K562 (cell line): ENCODE results near the gene TMEM132D. TPM values are rescaled to one million over a fixed set of nuclear protein-coding genes. Genes with fewer than 3 reads are reported as not detected.

Source experiments
- ATAC-seq: fragments of 200-7000 bp; cut with Tn5 transposase; 3 replicates; pipeline ENCODE4 v1.9.1; 2020; ENCODE audit warnings: moderate library complexity
- BruUV-seq: library from RNA; stranded (reverse); fragments of 400-500 nt; replicated peaks from 2 replicates; lab custom pipeline; 2021; lab: Mats Ljungman, UMichigan
- CTCF ChIA-PET: fragments of 300-600 bp; formaldehyde crosslinking; extraction: SDS; loops from one replicate; lab custom pipeline; 2021; ENCODE audit warnings: low intra/inter-chr PET ratio; lab: Yijun Ruan, JAX
- POLR2A ChIA-PET: fragments of 300-600, 350-650 bp; sonication (Branson Sonifier 250); formaldehyde crosslinking; extraction: SDS; loops from one replicate; lab custom pipeline; 2021; ENCODE audit warnings: antibody characterized with exemption, inconsistent platforms; lab: Yijun Ruan, JAX
- DNase-seq, 4 experiments: peaks; one replicate each; pipeline versions ENCODE4 v3.0.0 to v3.0.0-alpha.2; 2011 to 2018; ENCODE audit warnings: low spot score in 3 of 4, mixed read lengths in 3 of 4; ENCODE audit errors: extremely low read depth in 1 of 4
- FAIRE-seq: peaks from 2 replicates; lab custom pipeline; 2011; peaks lifted over from hg19 to GRCh38; lab: Jason Lieb, UNC
- H2AFZ ChIP-seq: 2 replicates; pipeline ENCODE4 v1.6.0; 2011; ENCODE audit warnings: low read depth, low read length, control low read depth, inconsistent platforms
- H3K27ac ChIP-seq: fragments of 200-600 bp; 3 replicates; pipeline ENCODE4 v1.8.0; 2011; ENCODE audit warnings: low read depth, mild to moderate bottlenecking, control low read depth, inconsistent platforms, low read length, moderate library complexity, mixed read lengths; ENCODE audit errors: extremely low read depth
- H3K27me3 ChIP-seq, 2 experiments: fragments of 300-600 bp in 1 of 2; 2 replicates in 1 of 2; 3 replicates in 1 of 2; pipeline versions ENCODE4 v1.6.0 to v1.8.0; 2011; ENCODE audit warnings: inconsistent platforms in 2 of 2, low read length in 2 of 2, mild to moderate bottlenecking in 1 of 2, mixed read lengths in 1 of 2, moderate library complexity in 1 of 2; ENCODE audit not compliant: control insufficient read depth in 2 of 2, insufficient read depth in 2 of 2
- H3K36me3 ChIP-seq: fragments of 300-600 bp; 3 replicates; pipeline ENCODE4 v1.8.0; 2011; ENCODE audit warnings: mild to moderate bottlenecking, low read length, inconsistent platforms; ENCODE audit not compliant: control insufficient read depth, insufficient read depth
- H3K4me1 ChIP-seq, 2 experiments: fragments of 200-600 bp in 1 of 2; replicated peaks in 1 of 2; 2 replicates in 1 of 2; 3 replicates in 1 of 2; pipeline versions ENCODE4 v1.5.1 to v1.8.0; 2011; ENCODE audit warnings: inconsistent platforms in 2 of 2, low read length in 2 of 2, mild to moderate bottlenecking in 1 of 2, mixed read lengths in 1 of 2, moderate library complexity in 1 of 2; ENCODE audit not compliant: control insufficient read depth in 2 of 2, insufficient read depth in 2 of 2
- H3K4me2 ChIP-seq: 2 replicates; pipeline ENCODE4 v1.6.1; 2011; ENCODE audit warnings: low read length, control low read depth, inconsistent platforms, mixed read lengths; ENCODE audit not compliant: insufficient read depth
- H3K4me3 ChIP-seq: fragments of 200-600 bp; sonication (generic), shearing (Covaris generic); 2 replicates; pipeline ENCODE4 v1.5.1; 2016; ENCODE audit warnings: control low read depth, inconsistent platforms
- H3K79me2 ChIP-seq: fragments of 200-600 bp; 3 replicates; pipeline ENCODE4 v1.8.0; 2011; ENCODE audit warnings: low read length, inconsistent platforms; ENCODE audit not compliant: control insufficient read depth, insufficient read depth
- H3K9ac ChIP-seq, 2 experiments: 2 replicates each; pipeline versions ENCODE4 v1.6.0 to v1.6.1; 2011; ENCODE audit warnings: low read depth in 2 of 2, low read length in 2 of 2, control low read depth in 1 of 2, inconsistent platforms in 1 of 2, mild to moderate bottlenecking in 1 of 2, mixed read lengths in 1 of 2; ENCODE audit not compliant: insufficient read depth in 1 of 2
- H3K9me1 ChIP-seq: one replicate; pipeline ENCODE4 v1.6.0; 2011; ENCODE audit warnings: inconsistent platforms, mild to moderate bottlenecking, low read length, moderate library complexity; ENCODE audit not compliant: control insufficient read depth, insufficient read depth
- H3K9me3 ChIP-seq: replicated peaks from 2 replicates; pipeline ENCODE4 v1.5.1; 2011; ENCODE audit warnings: low read depth, low read length, inconsistent platforms; ENCODE audit not compliant: control insufficient read depth, insufficient read depth
- H4K20me1 ChIP-seq: replicated peaks from 2 replicates; pipeline ENCODE4 v1.6.1; 2011; ENCODE audit warnings: low read length, inconsistent platforms, mixed read lengths; ENCODE audit not compliant: control insufficient read depth, insufficient read depth
- ARID2 ChIP-seq: fragments of 450-650 bp; IDR thresholded peaks from 2 replicates; pipeline ENCODE4 v1.6.1; 2017; ENCODE audit warnings: antibody characterized with exemption, mild to moderate bottlenecking
- EGR1 ChIP-seq: fragments of 450-650 bp; conservative IDR thresholded peaks from 2 replicates; pipeline ENCODE4 v1.6.1; 2017; ENCODE audit warnings: mild to moderate bottlenecking
- EP400 ChIP-seq: fragments of 450-650 bp; IDR thresholded peaks from 2 replicates; pipeline ENCODE4 v1.6.1; 2017; ENCODE audit warnings: antibody characterized with exemption, mild to moderate bottlenecking, moderate library complexity
- KDM2B ChIP-seq: fragments of 250-450 bp; sonication (Bioruptor Pico); IDR thresholded peaks from 2 replicates; pipeline ENCODE4 v1.8.0; 2021; ENCODE audit warnings: mild to moderate bottlenecking, moderate library complexity
- KLF1 ChIP-seq: fragments of 450-650 bp; IDR thresholded peaks from 2 replicates; pipeline ENCODE4 v1.6.1; 2016; ENCODE audit warnings: missing genetic modification characterization, missing compliant biosample characterization
- MAFG ChIP-seq: fragments of 450-650 bp; conservative IDR thresholded peaks from 2 replicates; pipeline ENCODE4 v1.6.1; 2016; ENCODE audit warnings: missing genetic modification characterization, missing compliant biosample characterization
- MEF2D ChIP-seq: conservative IDR thresholded peaks from 2 replicates; pipeline ENCODE4 v1.6.1; 2016; ENCODE audit warnings: low read depth, missing genetic modification characterization, missing compliant biosample characterization
- MYC ChIP-seq, 2 experiments: fragments of 250-450 bp in 1 of 2; sonication (Bioruptor Pico) in 1 of 2; IDR thresholded peaks; 2 replicates each; pipeline versions ENCODE4 v1.5.1 to v1.6.1; 2012 to 2021; ENCODE audit warnings: low read depth in 2 of 2, borderline replicate concordance in 1 of 2, improper control_type of control experiment in 1 of 2, low read length in 1 of 2, mild to moderate bottlenecking in 1 of 2, moderate library complexity in 1 of 2
- NFIX ChIP-seq: fragments of 250-450 bp; sonication (Bioruptor Pico); IDR thresholded peaks from 2 replicates; pipeline ENCODE4 v1.4.0; 2020; ENCODE audit warnings: low read depth, mild to moderate bottlenecking, moderate library complexity
- RFX1 ChIP-seq: fragments of 450-650 bp; IDR thresholded peaks from 2 replicates; pipeline ENCODE4 v1.6.1; 2016; ENCODE audit warnings: mild to moderate bottlenecking, moderate library complexity
- RNF2 ChIP-seq: sonication (generic); IDR thresholded peaks from 2 replicates; pipeline ENCODE4 v1.6.1; 2016
- SLC30A9 ChIP-seq: fragments of 250-450 bp; sonication (Bioruptor Pico); IDR thresholded peaks from 2 replicates; pipeline ENCODE4 v1.8.0; 2022; ENCODE audit warnings: mild to moderate bottlenecking, moderate library complexity
- TAF9B ChIP-seq: fragments of 450-650 bp; IDR thresholded peaks from 2 replicates; pipeline ENCODE4 v1.6.1; 2018; ENCODE audit warnings: mild to moderate bottlenecking; ENCODE audit not compliant: partially characterized antibody
- THRAP3 ChIP-seq: fragments of 450-650 bp; IDR thresholded peaks from 2 replicates; pipeline ENCODE4 v1.6.1; 2016; ENCODE audit warnings: mild to moderate bottlenecking, inconsistent platforms, borderline replicate concordance
- ZC3H8 ChIP-seq: fragments of 450-650 bp; IDR thresholded peaks from 2 replicates; pipeline ENCODE4 v1.6.1; 2017
- ZKSCAN1 ChIP-seq: fragments of 150-350 bp; IDR thresholded peaks from 2 replicates; pipeline ENCODE4 v1.6.1; 2016; ENCODE audit warnings: low read depth, low read length
- WGBS: fragments of 100-300 bp; shearing (Covaris generic); methylation state at CpG from one replicate; pipeline ENCODE4 v1.1.6; 2016; ENCODE audit warnings: low coverage, mixed read lengths; ENCODE audit not compliant: insufficient coverage; ENCODE audit errors: missing lambda C conversion rate; 5-methylcytosine and 5-hydroxymethylcytosine counted together
- in situ Hi-C: fragments of 300-500 bp; cut with MboI; formaldehyde crosslinking; loops from 4 replicates; pipeline ENCODE4 v1.15.0; 2018; ENCODE audit warnings: inconsistent platforms, mixed read lengths
- intact Hi-C: fragments of 100-400 bp; cut with micrococcal nuclease; formaldehyde crosslinking; loops from 2 replicates; pipeline ENCODE4 v1.14.2; 2022
- polyA plus RNA-seq, 8 experiments: library from polyadenylated mRNA; depleted of rRNA in 4 of 8; stranded (reverse) in 5 of 8; unstranded in 3 of 8; fragments of >200 nt; fragmentation: Nextera tagmentation in 2 of 8; fragmentation: Illumina TruSeq in 1 of 8; extraction: Ambion mirVana in 2 of 8; extraction: Trizol in 1 of 8; gene quantifications; 2 replicates each; pipeline versions ENCODE4 v1.2.1 to v1.2.3, GENCODE V29; 2011 to 2014; ENCODE audit warnings: inconsistent platforms in 1 of 8, missing spikeins in 1 of 8
- total RNA-seq, 7 experiments: library from RNA; depleted of rRNA in 6 of 7; stranded (reverse); fragments of >200 nt in 6 of 7; fragmentation: Illumina TruSeq in 2 of 7; extraction: Trizol in 2 of 7; gene quantifications; 2 replicates each; pipeline versions ENCODE4 v1.2.1 to v1.2.3, GENCODE V29; 2011 to 2021; ENCODE audit warnings: low replicate concordance in 1 of 7
- TF ChIP-seq, protein P1 (sequence below): sonication (generic); formaldehyde crosslinking; IDR thresholded peaks from 2 replicates; pipeline ENCODE4 v1.8.1; 2022; ENCODE audit warnings: missing genetic modification reagents
- TF ChIP-seq, protein P2 (sequence below), 2 experiments: IDR thresholded peaks; 2 replicates each; pipeline ENCODE4 v1.6.1; 2012; ENCODE audit warnings: improper control_type of control experiment in 2 of 2, low read depth in 2 of 2, low read length in 2 of 2, borderline replicate concordance in 1 of 2
- TF ChIP-seq, protein P3 (sequence below): fragments of 250-450 bp; sonication (Bioruptor Pico); IDR thresholded peaks from 2 replicates; pipeline ENCODE4 v1.4.0; 2020

The TMEM132D gene
- total and polyA plus RNA-seq, 9 of the 15 experiments (the other 6 are each of a cell fraction or from before 2014, with no cell fraction given), result not detected

DNA sequence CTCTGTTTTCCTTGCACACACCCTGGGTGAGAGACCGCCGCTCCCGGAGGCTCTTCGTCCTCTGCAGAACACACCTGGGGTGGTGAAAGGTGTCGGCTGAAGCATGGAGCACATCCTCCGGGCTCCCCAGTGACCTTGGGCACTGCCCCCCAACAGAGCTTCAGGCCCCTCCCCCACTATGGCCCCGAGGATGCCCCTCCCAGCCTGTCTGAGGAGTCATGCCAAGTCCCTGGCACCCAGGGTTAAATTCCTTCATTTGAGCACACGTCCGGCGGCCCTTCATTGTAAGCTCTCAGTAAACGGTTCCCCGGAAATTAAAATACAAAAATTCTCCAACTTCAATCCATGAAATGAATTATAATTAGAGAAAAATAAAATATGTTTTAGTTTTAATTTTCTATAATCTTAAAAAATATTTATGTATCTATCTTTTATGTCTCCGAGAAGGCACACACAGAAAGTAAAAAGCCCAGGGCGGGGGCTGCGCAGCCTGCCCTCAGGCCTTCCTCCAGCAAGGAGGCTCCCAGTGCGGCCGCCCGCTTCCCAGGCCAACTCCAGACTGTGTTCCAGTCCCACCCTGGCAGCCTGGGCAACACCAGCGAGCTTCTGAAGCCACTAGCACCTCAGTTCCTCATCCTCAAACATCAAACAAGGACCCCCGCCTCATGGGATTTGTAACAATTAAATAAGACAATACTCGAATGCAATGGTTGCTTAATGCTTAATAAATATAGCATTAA is 63.5 kb downstream of the TMEM132D start:
- CTCF ChIA-PET, result no interaction called here
- Histone ChIP-seq H3K27ac (no peak overlapping the region), H2AFZ (no peak overlapping the region), H3K9me3 (no peaks in the 10 kb centered on the region), H3K79me2 (no peaks in the 10 kb centered on the region), H3K4me3 (no peak overlapping the region), H3K4me1 (no peaks in the 10 kb centered on the region), H3K4me2 (no peak overlapping the region), H3K36me3 (no peaks in the 10 kb centered on the region), H3K9ac (no peak overlapping the region), H3K27me3 (0 out of 5 replicates have a peak, but pooled peaks cover 0 to 6% of the 10 kb centered on the region in 2 experiments), H4K20me1 (no peaks in the 10 kb centered on the region), H3K9me1 (no peaks in the 10 kb centered on the region)
- WGBS, result 3% methylated on average over 21 of the region's 21 CpGs
- DNase-seq (no peak), ATAC-seq (no peak), FAIRE-seq (no peak)
- POLR2A ChIA-PET, result interaction anchor here (0.5 kb wide), 1 partner anchor 12 kb away, joined by 3 read pairs; no protein-coding TSS in a partner anchor
- intact Hi-C loops, result no loop called here
- in situ Hi-C loops, result no loop called here
- BruUV-seq, result no TSS peak
- no peak for TF ChIP-seq KLF1
- TF ChIP-seq THRAP3, result no peak
- TF ChIP-seq ZC3H8, result no peak
- no peak for TF ChIP-seq TAF9B
- TF ChIP-seq RNF2, result no peak
- no peak for TF ChIP-seq MAFG
- TF ChIP-seq RFX1, result no peak
- TF ChIP-seq EP400, result no peak
- TF ChIP-seq KDM2B (CRISPR knock-in tag), result no peak
- TF ChIP-seq, protein P1, sequence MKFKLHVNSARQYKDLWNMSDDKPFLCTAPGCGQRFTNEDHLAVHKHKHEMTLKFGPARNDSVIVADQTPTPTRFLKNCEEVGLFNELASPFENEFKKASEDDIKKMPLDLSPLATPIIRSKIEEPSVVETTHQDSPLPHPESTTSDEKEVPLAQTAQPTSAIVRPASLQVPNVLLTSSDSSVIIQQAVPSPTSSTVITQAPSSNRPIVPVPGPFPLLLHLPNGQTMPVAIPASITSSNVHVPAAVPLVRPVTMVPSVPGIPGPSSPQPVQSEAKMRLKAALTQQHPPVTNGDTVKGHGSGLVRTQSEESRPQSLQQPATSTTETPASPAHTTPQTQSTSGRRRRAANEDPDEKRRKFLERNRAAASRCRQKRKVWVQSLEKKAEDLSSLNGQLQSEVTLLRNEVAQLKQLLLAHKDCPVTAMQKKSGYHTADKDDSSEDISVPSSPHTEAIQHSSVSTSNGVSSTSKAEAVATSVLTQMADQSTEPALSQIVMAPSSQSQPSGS (CRISPR knock-in tag), result no peak
- TF ChIP-seq MYC (IDR thresholded peaks at IDR 0.05; ENCODE audit: low read depth, low read length), result no peak
- no peak for TF ChIP-seq MYC (CRISPR knock-in tag; IDR thresholded peaks at IDR 0.05; ENCODE audit: borderline replicate concordance, low read depth)
- TF ChIP-seq ZKSCAN1, result no peak
- TF ChIP-seq, protein P2, sequence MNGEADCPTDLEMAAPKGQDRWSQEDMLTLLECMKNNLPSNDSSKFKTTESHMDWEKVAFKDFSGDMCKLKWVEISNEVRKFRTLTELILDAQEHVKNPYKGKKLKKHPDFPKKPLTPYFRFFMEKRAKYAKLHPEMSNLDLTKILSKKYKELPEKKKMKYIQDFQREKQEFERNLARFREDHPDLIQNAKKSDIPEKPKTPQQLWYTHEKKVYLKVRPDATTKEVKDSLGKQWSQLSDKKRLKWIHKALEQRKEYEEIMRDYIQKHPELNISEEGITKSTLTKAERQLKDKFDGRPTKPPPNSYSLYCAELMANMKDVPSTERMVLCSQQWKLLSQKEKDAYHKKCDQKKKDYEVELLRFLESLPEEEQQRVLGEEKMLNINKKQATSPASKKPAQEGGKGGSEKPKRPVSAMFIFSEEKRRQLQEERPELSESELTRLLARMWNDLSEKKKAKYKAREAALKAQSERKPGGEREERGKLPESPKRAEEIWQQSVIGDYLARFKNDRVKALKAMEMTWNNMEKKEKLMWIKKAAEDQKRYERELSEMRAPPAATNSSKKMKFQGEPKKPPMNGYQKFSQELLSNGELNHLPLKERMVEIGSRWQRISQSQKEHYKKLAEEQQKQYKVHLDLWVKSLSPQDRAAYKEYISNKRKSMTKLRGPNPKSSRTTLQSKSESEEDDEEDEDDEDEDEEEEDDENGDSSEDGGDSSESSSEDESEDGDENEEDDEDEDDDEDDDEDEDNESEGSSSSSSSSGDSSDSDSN (IDR thresholded peaks at IDR 0.05; ENCODE audit: borderline replicate concordance in 1 of 2, low read depth in 2 of 2, low read length in 2 of 2), result no peak
- no peak for TF ChIP-seq MEF2D (tag)
- no peak for TF ChIP-seq EGR1
- no peak for TF ChIP-seq ARID2
- TF ChIP-seq, protein P3, sequence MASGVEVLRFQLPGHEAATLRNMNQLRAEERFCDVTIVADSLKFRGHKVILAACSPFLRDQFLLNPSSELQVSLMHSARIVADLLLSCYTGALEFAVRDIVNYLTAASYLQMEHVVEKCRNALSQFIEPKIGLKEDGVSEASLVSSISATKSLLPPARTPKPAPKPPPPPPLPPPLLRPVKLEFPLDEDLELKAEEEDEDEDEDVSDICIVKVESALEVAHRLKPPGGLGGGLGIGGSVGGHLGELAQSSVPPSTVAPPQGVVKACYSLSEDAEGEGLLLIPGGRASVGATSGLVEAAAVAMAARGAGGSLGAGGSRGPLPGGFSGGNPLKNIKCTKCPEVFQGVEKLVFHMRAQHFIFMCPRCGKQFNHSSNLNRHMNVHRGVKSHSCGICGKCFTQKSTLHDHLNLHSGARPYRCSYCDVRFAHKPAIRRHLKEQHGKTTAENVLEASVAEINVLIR, result no peak
- TF ChIP-seq SLC30A9 (CRISPR knock-in tag), result no peak
- TF ChIP-seq NFIX, result no peak
